Measurements from ENCODE around the gene TMEM212.

DNA sequence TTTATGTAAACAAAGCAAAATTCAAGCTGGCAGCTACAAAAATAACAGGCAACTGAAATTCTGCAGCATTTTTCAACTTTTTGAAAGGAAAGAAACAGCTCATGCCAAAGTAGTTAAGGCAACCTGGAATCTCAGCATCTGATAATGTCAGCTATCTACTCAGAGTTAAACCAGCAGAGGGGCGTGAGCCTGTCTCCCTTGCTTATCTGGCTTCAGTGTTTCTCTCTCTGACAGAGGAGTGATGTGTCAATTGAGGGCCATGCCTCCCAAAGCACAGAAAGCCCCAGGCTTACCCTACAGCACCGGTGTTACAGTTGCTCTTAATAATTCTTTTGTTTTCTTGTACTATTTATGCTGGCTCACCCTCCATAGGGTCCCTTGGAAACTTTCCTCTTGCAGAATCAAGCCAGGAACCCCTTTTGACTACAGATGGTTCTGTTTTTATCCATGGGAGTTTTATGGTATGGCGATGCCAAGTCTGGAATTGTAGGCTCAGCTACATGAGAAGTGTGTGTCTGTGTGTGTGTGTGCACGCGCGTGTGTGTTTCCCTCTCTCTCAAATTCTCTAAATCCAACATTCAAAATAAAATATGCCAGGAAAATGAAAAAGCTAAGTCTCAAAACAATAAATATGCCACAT, 7.3 kb downstream of the TMEM212 start:
- no peak for TF ChIP-seq CTCF (IDR thresholded peaks at IDR 0.05)
- no peak for TF ChIP-seq POLR2A (IDR thresholded peaks at IDR 0.05)
- no peak for TF ChIP-seq EP300 (IDR thresholded peaks at IDR 0.05)
